ENCODE measurements around the gene RNF144B.

- TF ChIP-seq, protein P1, sequence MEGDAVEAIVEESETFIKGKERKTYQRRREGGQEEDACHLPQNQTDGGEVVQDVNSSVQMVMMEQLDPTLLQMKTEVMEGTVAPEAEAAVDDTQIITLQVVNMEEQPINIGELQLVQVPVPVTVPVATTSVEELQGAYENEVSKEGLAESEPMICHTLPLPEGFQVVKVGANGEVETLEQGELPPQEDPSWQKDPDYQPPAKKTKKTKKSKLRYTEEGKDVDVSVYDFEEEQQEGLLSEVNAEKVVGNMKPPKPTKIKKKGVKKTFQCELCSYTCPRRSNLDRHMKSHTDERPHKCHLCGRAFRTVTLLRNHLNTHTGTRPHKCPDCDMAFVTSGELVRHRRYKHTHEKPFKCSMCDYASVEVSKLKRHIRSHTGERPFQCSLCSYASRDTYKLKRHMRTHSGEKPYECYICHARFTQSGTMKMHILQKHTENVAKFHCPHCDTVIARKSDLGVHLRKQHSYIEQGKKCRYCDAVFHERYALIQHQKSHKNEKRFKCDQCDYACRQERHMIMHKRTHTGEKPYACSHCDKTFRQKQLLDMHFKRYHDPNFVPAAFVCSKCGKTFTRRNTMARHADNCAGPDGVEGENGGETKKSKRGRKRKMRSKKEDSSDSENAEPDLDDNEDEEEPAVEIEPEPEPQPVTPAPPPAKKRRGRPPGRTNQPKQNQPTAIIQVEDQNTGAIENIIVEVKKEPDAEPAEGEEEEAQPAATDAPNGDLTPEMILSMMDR (IDR thresholded peaks at IDR 0.05), result no peak
- TF ChIP-seq POLR2A (IDR thresholded peaks at IDR 0.05) (no peak), POLR2AphosphoS5 (IDR thresholded peaks at IDR 0.05) (no peak)
Measured at GRCh38 chr6:18478610-18479009, 91.5 kb downstream of the RNF144B start.
